H9 (cell line): ENCODE data around the gene BICD1. TPM values are rescaled to one million over a fixed set of nuclear protein-coding genes. Genes with fewer than 3 reads are reported as not detected.
A peak's percentile ranks its signal among the peaks of the same experiment; 100 is the strongest.

Source experiments
- DNase-seq: peaks from one replicate; pipeline ENCODE4 v3.0.0-alpha.2; 2017
- H2AFZ ChIP-seq: one replicate; pipeline ENCODE4 v1.6.1; 2013; ENCODE audit warnings: mild to moderate bottlenecking, low read length, control low read depth, moderate library complexity
- H2AK5ac ChIP-seq: 2 replicates; pipeline ENCODE4 v1.6.1; 2013; ENCODE audit warnings: low read length, control low read depth, mixed read lengths; ENCODE audit not compliant: insufficient read length
- H2BK120ac ChIP-seq: one replicate; pipeline ENCODE4 v1.6.1; 2013; ENCODE audit warnings: low read depth, mild to moderate bottlenecking, low read length, control low read depth, inconsistent platforms; ENCODE audit not compliant: poor library complexity, severe bottlenecking
- H2BK12ac ChIP-seq: 2 replicates; pipeline ENCODE4 v1.6.1; 2013; ENCODE audit warnings: low read length, control low read depth, mixed read lengths, low read depth; ENCODE audit not compliant: insufficient read length
- H2BK15ac ChIP-seq: 2 replicates; pipeline ENCODE4 v1.6.1; 2013; ENCODE audit warnings: low read depth, low read length, control low read depth
- H2BK20ac ChIP-seq: one replicate; pipeline ENCODE4 v1.6.1; 2013; ENCODE audit warnings: low read depth, mild to moderate bottlenecking, low read length, control low read depth, inconsistent platforms; ENCODE audit not compliant: poor library complexity, severe bottlenecking
- H2BK5ac ChIP-seq: 2 replicates; pipeline ENCODE4 v1.6.1; 2013; ENCODE audit warnings: low read length, control low read depth, mixed read lengths; ENCODE audit not compliant: insufficient read length
- H3K14ac ChIP-seq: 2 replicates; pipeline ENCODE4 v1.6.1; 2013; ENCODE audit warnings: low read length, control low read depth; ENCODE audit not compliant: insufficient read depth
- H3K18ac ChIP-seq: 2 replicates; pipeline ENCODE4 v1.6.1; 2013; ENCODE audit warnings: low read depth, mild to moderate bottlenecking, mixed read lengths, low read length, control low read depth; ENCODE audit not compliant: insufficient read length
- H3K23ac ChIP-seq: 2 replicates; pipeline ENCODE4 v1.6.1; 2013; ENCODE audit warnings: low read length, control low read depth, mixed read lengths, low read depth; ENCODE audit not compliant: insufficient read length
- H3K23me2 ChIP-seq: 2 replicates; pipeline ENCODE4 v1.6.1; 2013; ENCODE audit warnings: low read depth, mild to moderate bottlenecking, mixed read lengths, low read length, control low read depth; ENCODE audit not compliant: insufficient read length, poor library complexity, severe bottlenecking
- H3K27ac ChIP-seq: 2 replicates; pipeline ENCODE4 v1.5.1; 2013; ENCODE audit warnings: low read length, control low read depth, mixed read lengths, low read depth; ENCODE audit not compliant: insufficient read length
- H3K27me3 ChIP-seq: 2 replicates; pipeline ENCODE4 v1.6.1; 2013; ENCODE audit warnings: low read length, control low read depth, inconsistent platforms; ENCODE audit not compliant: insufficient read depth
- H3K4ac ChIP-seq: 2 replicates; pipeline ENCODE4 v1.6.1; 2013; ENCODE audit warnings: low read depth, mild to moderate bottlenecking, control low read depth, inconsistent platforms, low read length, moderate library complexity
- H3K4me1 ChIP-seq: 2 replicates; pipeline ENCODE4 v1.6.1; 2013; ENCODE audit warnings: low read length, control low read depth, inconsistent platforms; ENCODE audit not compliant: insufficient read depth
- H3K4me2 ChIP-seq: 2 replicates; pipeline ENCODE4 v1.6.1; 2013; ENCODE audit warnings: low read length, control low read depth, mixed read lengths; ENCODE audit not compliant: insufficient read length, insufficient read depth
- H3K56ac ChIP-seq: 2 replicates; pipeline ENCODE4 v1.6.1; 2013; ENCODE audit warnings: low read depth, mild to moderate bottlenecking, mixed read lengths, low read length, control low read depth; ENCODE audit not compliant: insufficient read length
- H3K79me1 ChIP-seq: 2 replicates; pipeline ENCODE4 v1.6.1; 2013; ENCODE audit warnings: low read depth, mild to moderate bottlenecking, moderate library complexity, low read length, control low read depth, inconsistent platforms; ENCODE audit not compliant: insufficient read depth, poor library complexity, severe bottlenecking
- H3K79me2 ChIP-seq: 2 replicates; pipeline ENCODE4 v1.6.1; 2013; ENCODE audit warnings: low read length, control low read depth, inconsistent platforms; ENCODE audit not compliant: insufficient read depth
- H3K9ac ChIP-seq: 2 replicates; pipeline ENCODE4 v1.6.1; 2013; ENCODE audit warnings: low read length, control low read depth, mixed read lengths; ENCODE audit not compliant: insufficient read length; ENCODE audit errors: extremely low read depth
- H3K9me3 ChIP-seq: one replicate; pipeline ENCODE4 v1.6.1; 2013; ENCODE audit warnings: low read depth, low read length, inconsistent platforms; ENCODE audit not compliant: control insufficient read depth
- H3T11ph ChIP-seq: one replicate; pipeline ENCODE4 v1.6.1; 2013; ENCODE audit warnings: mild to moderate bottlenecking, low read length, control low read depth, inconsistent platforms
- H4K20me1 ChIP-seq: one replicate; pipeline ENCODE4 v1.6.1; 2013; ENCODE audit not compliant: control insufficient read depth, insufficient read length, insufficient read depth
- H4K5ac ChIP-seq: 2 replicates; pipeline ENCODE4 v1.6.1; 2013; ENCODE audit warnings: low read depth, mild to moderate bottlenecking, mixed read lengths, low read length, control low read depth; ENCODE audit not compliant: insufficient read length
- H4K8ac ChIP-seq: replicated peaks from 2 replicates; pipeline ENCODE4 v1.6.1; 2013; ENCODE audit warnings: low read length, control low read depth, mixed read lengths, low read depth; ENCODE audit not compliant: insufficient read length
- H4K91ac ChIP-seq: 2 replicates; pipeline ENCODE4 v1.6.1; 2013; ENCODE audit warnings: low read depth, mild to moderate bottlenecking, moderate library complexity, mixed read lengths, low read length, control low read depth; ENCODE audit not compliant: insufficient read length
- H3K27ac Mint-ChIP-seq, 3 experiments: 2 replicates in 2 of 3; 3 replicates in 1 of 3; pipeline ENCODE4 v1.8.0; 2020 to 2021; ENCODE audit warnings: mixed read lengths in 3 of 3, mild to moderate bottlenecking in 1 of 3, moderate library complexity in 1 of 3
- H3K27me3 Mint-ChIP-seq: 2 replicates; pipeline ENCODE4 v1.8.0; 2021; ENCODE audit warnings: low read depth, mild to moderate bottlenecking, moderate library complexity, mixed read lengths
- H3K36me3 Mint-ChIP-seq, 3 experiments: 2 replicates in 2 of 3; 3 replicates in 1 of 3; pipeline ENCODE4 v1.8.0; 2020 to 2021; ENCODE audit warnings: low read depth in 3 of 3, mixed read lengths in 3 of 3; ENCODE audit not compliant: insufficient read depth in 1 of 3
- H3K4me1 Mint-ChIP-seq, 2 experiments: 2 replicates each; pipeline ENCODE4 v1.8.0; 2020; ENCODE audit warnings: mixed read lengths in 2 of 2
- H3K4me3 Mint-ChIP-seq, 2 experiments: 2 replicates in 1 of 2; 3 replicates in 1 of 2; pipeline ENCODE4 v1.8.0; 2020 to 2021; ENCODE audit warnings: mild to moderate bottlenecking in 2 of 2, mixed read lengths in 2 of 2, moderate library complexity in 1 of 2
- H3K9me3 Mint-ChIP-seq, 2 experiments: 2 replicates in 1 of 2; 3 replicates in 1 of 2; pipeline ENCODE4 v1.8.0; 2020; ENCODE audit warnings: mild to moderate bottlenecking in 2 of 2, mixed read lengths in 2 of 2, moderate library complexity in 1 of 2
- WGBS: extraction: QIAGEN DNeasy Blood & Tissue Kit; methylation state at CpG from one replicate; pipeline ENCODE4 v1.1.7; 2013; ENCODE audit warnings: missing lambda C conversion rate, low lambda C conversion rate, mixed read lengths; ENCODE audit not compliant: insufficient read length; ENCODE audit errors: extremely low coverage; 5-methylcytosine and 5-hydroxymethylcytosine counted together
- total RNA-seq: library from RNA; stranded (reverse); gene quantifications from 2 replicates; pipeline ENCODE4 v1.2.1, GENCODE V29; 2021
- TF ChIP-seq, protein P1 (sequence below): fragments of 200-600 bp; sonication (generic); conservative IDR thresholded peaks from 3 replicates; pipeline ENCODE4 v1.8.0; 2021; ENCODE audit warnings: antibody characterized with exemption, mild to moderate bottlenecking

The BICD1 gene
- total RNA-seq, 1 experiment from 2014 or later, result 134 TPM

DNA sequence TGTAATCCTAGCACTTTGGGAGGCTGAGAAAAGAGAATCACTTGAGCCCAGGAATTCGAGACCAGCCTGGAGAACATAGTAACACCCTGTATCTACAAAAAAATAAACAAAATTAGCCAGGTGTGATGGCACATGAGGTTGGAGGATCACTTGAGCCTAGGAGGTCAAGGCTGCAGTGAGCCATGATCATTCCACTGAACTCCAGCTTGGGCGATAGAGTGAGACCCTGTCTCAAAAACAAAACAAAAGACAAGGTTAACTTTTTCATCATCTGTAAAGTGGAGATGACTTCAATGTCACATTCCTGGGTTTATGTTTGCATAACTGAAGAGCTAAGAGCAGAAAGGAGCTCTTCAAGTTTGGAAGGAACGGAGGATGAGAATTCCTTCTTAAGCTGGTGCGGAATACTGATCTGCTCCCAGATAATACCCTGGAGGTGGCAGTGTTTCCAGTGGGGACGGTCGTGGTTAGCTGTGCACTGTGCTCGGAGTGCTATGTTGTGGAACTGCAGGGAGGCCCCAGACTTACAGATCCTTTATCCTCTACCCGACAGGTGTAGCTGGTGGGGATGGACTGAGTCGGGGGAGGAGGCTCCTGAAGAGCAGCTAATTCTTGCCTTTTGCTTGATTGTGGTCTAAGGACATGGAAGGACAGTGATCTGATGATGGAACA lies 22.5 kb upstream of the BICD1 start:
- no peak overlapping the region for H3K18ac ChIP-seq
- H2BK15ac ChIP-seq, result no peak overlapping the region
- no peak overlapping the region for H3K56ac ChIP-seq
- no peak overlapping the region for H4K91ac ChIP-seq
- no peaks in the 10 kb centered on the region for H3K27me3 ChIP-seq
- H3K4me1 Mint-ChIP-seq, result peaks cover 24 to 25% of the 10 kb centered on the region in 2 experiments
- no peak overlapping the region for H2BK5ac ChIP-seq
- H2AFZ ChIP-seq, result no peak overlapping the region
- peaks cover 0 to 11% (median 0%) of the 10 kb centered on the region in 3 experiments; a peak in 2 of 7 replicates for H3K36me3 Mint-ChIP-seq
- H3K79me2 ChIP-seq, result no peaks in the 10 kb centered on the region
- H2BK120ac ChIP-seq, result no peak overlapping the region
- H3K4me2 ChIP-seq, result no peak overlapping the region
- H3K9me3 Mint-ChIP-seq, result no peaks in the 10 kb centered on the region; a peak in 1 of 5 replicates
- H3K4ac ChIP-seq, result no peak overlapping the region
- no CpG with 5 or more reads among the region's 9 CpGs for WGBS
- no peak overlapping the region for H3K14ac ChIP-seq
- peak overlapping the region in 1 of 3 experiments; percentile 45; a peak in 2 of 7 replicates for H3K27ac Mint-ChIP-seq
- no peaks in the 10 kb centered on the region; the same call in 1 of the 2 replicates for H3K4me1 ChIP-seq
- H4K20me1 ChIP-seq, result no peaks in the 10 kb centered on the region
- H3K79me1 ChIP-seq, result no peaks in the 10 kb centered on the region
- H2AK5ac ChIP-seq, result no peak overlapping the region
- no peak overlapping the region for H3K27ac ChIP-seq
- H3K9ac ChIP-seq, result no peak overlapping the region
- no peak overlapping the region for H2BK12ac ChIP-seq
- DNase-seq, result no peak
- H2BK20ac ChIP-seq, result no peak overlapping the region
- H4K5ac ChIP-seq, result no peak overlapping the region
- no peak overlapping the region for H3K23ac ChIP-seq
- H3K4me3 Mint-ChIP-seq, result no peak overlapping the region
- no peak overlapping the region for H3T11ph ChIP-seq
- no peaks in the 10 kb centered on the region for H3K27me3 Mint-ChIP-seq
- H4K8ac ChIP-seq, result no peak overlapping the region
- H3K9me3 ChIP-seq, result no peaks in the 10 kb centered on the region
- TF ChIP-seq, protein P1, sequence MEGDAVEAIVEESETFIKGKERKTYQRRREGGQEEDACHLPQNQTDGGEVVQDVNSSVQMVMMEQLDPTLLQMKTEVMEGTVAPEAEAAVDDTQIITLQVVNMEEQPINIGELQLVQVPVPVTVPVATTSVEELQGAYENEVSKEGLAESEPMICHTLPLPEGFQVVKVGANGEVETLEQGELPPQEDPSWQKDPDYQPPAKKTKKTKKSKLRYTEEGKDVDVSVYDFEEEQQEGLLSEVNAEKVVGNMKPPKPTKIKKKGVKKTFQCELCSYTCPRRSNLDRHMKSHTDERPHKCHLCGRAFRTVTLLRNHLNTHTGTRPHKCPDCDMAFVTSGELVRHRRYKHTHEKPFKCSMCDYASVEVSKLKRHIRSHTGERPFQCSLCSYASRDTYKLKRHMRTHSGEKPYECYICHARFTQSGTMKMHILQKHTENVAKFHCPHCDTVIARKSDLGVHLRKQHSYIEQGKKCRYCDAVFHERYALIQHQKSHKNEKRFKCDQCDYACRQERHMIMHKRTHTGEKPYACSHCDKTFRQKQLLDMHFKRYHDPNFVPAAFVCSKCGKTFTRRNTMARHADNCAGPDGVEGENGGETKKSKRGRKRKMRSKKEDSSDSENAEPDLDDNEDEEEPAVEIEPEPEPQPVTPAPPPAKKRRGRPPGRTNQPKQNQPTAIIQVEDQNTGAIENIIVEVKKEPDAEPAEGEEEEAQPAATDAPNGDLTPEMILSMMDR, result no peak
- H3K23me2 ChIP-seq, result no peaks in the 10 kb centered on the region
